NCI-H187 (cell line): ENCODE measurements around the gene PDIA3.
"Not testable (repeated sequence)": the region's sequence is repeated elsewhere in the genome, so short reads cannot be mapped to it uniquely, and the experiment has no call there.

Experiments
- DNase-seq, 2 experiments: peaks; one replicate each; lab custom pipeline; 2025; lab: John Stamatoyannopoulos, UW

Gene PDIA3

DNA sequence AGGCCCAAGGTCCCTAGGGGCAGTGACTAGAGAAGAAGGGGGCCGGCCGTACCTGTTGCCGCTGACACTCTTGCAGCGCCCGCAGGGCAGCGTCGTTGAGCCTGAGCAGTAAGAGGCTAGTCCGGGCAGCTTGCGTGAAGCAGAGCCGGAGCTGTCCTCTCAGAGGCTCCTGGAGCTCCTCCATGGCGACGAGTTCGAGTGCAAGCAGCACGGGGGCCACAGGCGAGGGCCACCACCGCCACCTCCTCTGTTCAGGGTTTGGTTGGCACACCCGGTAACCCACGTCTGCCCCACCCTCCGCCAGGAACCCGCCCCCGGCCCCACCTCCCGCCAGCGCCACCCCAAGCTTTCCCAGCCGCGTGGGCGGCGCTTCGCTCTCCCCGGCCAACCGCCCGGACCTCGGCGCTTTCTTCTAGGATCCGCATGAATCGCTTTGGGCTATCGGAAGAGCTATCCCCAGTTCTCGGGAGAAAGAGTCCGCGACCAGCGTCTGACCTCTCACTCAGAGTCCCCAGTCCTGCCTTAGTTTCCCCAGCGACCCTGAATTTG is 30.6 kb downstream of the PDIA3 start, which contains the start of gene ELL3:
TSS of gene ELL3 (minus strand) at position 249 of the 549 bp plus-strand sequence. CDS start at position 184, 65 bp downstream.
- DNase-seq: peak; percentile 44 to 88

GRCh38 chr15:43777267-43777914 is 31.2 kb downstream of the PDIA3 start:
- peak; percentile 19 to 88 for DNase-seq

GRCh38 chr15:43779016-43779415 is 32.8 kb downstream of the PDIA3 start:
- no peak for DNase-seq

DNA sequence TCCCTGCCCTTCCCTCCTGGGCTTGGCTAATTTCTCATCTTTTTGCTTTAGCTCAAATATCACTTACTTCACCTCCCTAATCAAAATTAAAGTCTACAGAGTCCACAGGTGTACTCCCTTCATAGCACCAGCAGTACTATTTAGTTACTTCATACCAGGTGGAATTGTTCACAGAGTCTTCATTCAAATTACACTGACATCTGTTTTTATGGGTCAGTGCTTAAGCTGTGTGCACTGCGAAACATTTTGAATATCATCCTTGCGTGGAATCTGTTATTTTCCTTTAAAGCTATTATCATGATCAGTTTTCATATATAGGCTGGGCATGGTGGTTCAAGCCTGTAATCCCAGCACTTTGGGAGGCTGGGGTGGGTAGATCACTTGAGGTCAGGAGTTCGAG is 43.2 kb downstream of the PDIA3 start:
- DNase-seq: no peak

DNA sequence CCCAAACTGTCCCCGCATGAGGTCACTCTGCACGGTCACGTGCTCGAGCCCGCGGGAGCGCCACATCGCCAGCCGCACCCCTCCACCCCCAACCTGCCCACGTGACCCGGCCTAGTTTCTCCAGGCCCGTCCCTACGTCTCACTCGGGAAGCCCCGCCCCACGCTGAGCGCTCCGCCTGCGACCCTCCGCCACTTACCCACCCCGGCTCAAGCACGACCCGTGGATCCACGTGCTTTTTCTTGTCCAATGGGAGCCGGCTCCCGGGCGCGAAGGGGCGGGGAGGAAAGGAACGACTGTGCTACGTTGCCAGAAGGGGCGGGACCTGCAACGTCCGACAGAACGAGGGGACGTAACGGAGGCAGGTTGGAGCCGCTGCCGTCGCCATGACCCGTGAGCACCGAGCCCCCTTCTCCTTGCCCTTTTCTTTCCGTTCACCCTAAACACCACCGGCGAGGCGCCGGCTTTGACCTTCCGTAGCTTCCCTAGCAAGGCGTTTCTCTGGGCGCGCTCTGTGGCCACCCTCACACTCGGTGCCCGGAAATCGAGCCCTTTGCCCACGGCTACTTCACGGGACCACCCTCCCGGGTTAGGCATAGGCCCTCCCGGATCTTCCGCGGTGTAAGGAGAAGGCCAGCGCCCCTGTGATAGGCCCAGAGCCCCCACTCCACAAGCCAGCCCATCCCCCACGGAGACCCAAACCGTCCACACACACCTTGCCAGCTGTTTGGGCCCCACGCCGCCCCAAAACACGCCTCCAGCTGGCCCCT is 45.9 kb downstream of the PDIA3 start, which contains the start of gene SERF2:
TSS of gene SERF2 (plus strand) at position 328 of the 768 bp plus-strand sequence. CDS start at position 385, 57 bp downstream.
- DNase-seq: peak; percentile 86 to 96

- no peak for DNase-seq
Observed at GRCh38 chr15:43792761-43793476, 46.7 kb downstream of the PDIA3 start.

DNA sequence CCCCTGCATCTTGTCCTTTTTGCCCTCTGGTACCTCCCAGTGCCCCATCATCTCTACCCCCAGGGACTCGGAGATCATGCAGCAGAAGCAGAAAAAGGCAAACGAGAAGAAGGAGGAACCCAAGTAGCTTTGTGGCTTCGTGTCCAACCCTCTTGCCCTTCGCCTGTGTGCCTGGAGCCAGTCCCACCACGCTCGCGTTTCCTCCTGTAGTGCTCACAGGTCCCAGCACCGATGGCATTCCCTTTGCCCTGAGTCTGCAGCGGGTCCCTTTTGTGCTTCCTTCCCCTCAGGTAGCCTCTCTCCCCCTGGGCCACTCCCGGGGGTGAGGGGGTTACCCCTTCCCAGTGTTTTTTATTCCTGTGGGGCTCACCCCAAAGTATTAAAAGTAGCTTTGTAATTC is 47.4 kb downstream of the PDIA3 start:
- DNase-seq: no peak

DNA sequence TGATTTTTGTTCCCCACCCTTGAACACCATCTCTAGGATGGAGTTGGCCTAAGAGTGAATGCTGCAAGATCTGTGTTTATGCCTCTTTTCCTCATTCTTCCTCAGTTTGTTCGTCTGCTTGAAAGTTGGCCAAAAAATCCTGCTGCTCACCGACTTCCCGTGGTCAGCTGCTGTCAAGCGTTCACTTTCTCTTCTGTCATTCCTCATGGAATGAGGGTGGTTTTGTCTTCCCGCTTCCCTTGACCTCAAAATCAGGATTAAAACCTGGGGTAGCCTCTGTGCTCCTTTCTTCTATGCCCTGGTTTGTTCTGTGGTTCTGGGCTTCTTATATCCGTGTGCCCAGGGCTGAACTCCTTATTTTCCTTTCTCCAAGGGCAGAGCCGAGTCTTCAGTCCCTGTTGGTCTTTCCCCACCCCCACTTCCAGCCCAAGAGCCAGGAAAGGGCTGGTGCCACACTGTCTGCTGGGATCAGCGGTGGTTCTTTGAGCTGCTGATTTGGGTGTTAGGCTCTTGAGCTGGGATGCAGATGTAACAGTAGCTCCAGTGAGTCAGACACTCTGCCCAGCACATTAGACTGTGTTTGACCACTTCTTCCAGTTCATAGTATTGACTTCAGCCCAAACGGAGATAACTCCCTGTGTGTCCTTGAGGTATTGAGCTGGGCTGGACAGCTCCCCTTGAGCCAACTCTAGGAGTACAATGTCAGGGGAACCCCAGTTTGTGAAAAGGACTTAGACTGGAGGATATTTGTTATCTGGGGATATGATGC is 48.2 kb downstream of the PDIA3 start:
- no peak for DNase-seq

DNA sequence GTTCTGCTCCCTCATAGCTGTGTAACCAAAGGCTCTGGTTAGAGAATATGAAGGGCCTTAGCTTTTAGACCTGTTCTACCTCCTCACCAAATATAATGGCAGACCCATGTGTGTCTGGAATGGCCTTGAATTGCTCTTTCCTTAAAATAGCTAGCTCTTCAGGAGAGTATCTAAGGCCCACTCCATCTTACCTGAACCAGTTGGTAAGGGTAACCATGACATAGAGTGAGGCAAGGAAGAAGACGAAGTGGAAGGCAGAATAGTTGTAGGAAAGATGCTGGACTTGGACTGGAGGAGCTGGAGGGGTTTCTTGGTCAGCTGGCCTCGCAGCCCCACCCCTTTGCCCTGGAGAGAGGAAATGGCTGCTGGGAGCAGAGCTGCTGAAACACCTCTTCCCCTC is 49.0 kb downstream of the PDIA3 start:
- DNase-seq: no peak

DNA sequence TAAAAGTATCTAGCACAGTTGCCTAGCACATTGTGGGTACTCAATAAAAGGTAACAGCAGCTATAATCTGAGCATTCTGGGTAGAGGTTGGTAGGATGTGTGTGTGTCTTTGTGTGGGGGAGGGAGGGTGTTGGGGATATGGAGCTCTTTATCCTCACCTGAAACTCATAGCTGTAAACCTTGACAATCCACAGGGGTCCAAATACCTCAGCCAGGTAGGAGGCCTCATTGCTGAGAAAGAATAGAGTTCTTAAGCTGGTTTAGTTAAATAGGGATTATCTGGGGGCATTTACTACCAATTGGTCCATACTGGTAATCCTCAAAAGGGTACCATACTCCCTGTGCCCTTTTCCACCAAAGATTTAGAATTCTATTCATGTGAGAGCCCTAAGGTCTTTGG is 49.8 kb downstream of the PDIA3 start:
- no peak for DNase-seq

DNA sequence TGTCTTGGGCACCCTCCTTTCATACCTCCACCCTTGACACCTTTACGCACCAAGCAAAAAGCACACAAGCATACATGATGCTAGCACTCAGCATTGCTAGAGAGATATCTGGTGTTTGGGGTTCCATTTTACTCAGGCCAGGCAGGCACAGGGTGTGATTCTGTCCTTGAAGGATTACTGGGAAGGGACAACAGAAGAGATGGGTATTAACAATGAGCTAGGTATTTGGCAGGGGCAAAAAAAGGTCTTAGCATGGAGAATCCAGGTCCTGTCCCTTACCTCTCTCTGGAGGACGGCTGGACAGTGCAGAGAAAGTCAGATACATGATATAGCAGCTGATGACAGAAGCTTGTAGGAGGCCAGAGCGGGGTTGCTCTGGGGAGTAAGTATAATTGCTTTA is 50.3 kb downstream of the PDIA3 start:
- no peak for DNase-seq

- peak; percentile 30 to 35 for DNase-seq
Observed at GRCh38 chr15:43799209-43799944, 53.1 kb downstream of the PDIA3 start.

DNA sequence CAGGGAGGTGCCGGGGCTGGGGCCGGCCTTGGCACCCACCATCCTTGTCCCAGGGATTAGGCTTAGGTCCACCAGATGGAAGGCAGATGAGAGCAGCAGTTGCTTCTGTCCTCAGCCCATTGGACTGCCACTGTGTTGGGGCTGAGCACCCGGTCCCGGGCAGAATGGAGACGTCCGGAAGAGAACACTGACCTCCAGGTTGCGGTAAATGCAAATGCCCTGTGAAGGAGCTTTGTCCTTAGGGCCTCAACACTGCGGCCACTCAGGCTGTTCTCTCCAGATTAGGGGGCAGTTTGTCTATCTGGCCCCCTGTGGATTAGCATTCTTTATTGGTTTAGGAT is 53.7 kb downstream of the PDIA3 start, which contains the start of gene SERINC4:
TSS of gene SERINC4 (minus strand) at position 276 of the 341 bp plus-strand sequence. CDS start at position 42, 234 bp downstream.
- DNase-seq: no peak

- peak; percentile 9 to 62 for DNase-seq
Observed at GRCh38 chr15:43800286-43801141, 54.3 kb downstream of the PDIA3 start, which contains the start of gene HYPK. Gene HYPK (plus strand): TSS chr15:43800599. CDS start chr15:43800623, 24 bp downstream.

GRCh38 chr15:43802676-43803075 is 56.4 kb downstream of the PDIA3 start:
- DNase-seq: not testable (repeated sequence)

DNA sequence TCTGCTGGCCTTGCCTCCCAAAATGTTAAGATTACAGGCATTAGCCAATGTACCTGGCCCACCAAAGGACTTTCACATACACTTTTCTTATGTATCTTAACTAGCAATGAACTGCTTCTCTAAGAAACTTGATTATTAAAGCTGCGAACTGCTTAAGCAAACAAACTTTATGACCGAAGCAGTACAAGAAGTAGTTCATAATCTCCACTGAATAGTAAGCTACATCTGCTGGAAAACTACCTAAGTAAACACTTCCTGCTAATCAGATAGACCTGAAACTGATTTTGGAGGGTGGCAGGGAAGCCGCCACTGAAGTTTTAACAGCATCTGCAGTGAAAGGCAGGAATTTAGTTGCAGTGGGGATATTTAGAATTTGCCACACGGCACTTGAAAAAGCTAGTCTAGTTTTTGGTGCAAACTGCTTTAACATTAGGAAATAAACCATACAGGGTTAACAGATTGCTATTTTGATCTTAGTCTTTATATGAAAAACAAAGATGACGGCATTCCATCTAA is 62.3 kb downstream of the PDIA3 start:
- no peak for DNase-seq

DNA sequence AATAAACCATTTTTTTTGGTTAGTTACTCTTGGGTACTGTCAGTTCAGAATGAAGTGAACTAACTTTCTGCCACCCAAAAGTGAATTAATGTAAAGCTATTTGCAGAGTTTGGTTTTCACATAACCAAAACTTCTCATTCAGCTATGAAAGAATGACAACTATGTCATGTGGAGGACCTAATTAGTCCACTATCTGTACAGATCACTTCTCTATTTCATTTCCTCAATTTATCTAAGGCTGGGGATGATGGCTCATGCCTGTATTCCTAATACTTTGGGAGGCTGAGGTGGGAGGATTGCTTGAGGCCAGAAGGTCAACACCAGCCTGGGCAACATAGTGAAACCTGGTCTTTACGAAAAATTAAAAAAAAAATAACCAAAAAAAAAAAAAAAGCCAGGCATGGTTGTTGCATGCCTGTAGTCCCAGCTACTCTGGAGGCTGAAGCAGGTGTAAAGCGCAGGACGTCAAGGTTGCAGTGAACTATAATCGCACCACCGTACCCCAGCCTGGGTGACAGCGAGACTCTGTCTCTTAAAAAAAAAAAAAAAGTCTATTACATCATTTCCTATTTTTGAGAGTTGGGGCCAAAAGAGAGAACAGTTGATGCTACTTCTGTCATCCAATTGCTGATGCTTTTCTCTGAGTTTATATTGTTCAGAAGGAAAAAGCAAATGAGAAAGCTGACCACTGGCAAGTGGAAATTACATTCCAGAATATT is 62.9 kb downstream of the PDIA3 start:
- DNase-seq: no peak

DNA sequence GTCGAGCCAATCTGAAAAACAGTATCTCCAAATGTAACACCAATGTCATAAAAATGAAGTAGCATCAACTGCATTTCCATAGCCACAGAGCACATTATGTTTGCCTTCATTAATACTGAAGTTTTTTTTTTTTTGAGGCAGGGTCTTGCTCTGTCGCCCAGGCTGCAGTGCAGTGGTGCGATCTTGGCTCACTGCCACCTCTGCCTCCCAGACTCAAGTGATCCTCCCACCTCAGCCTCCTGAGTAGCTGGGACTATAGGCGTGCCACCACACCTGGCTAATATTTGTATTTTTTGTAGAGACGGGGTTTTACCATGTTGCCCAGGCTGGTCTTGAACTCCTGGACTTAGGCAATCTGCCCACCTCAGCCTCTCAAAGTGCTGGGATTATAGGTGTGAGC is 68.8 kb downstream of the PDIA3 start:
- DNase-seq: not testable (repeated sequence)

- DNase-seq: no peak
Observed at GRCh38 chr15:43821505-43821904, 75.3 kb downstream of the PDIA3 start.
